Endothelial cell of umbilical vein (primary cell): Measurements from ENCODE around the gene COL4A2. TPM values are rescaled to one million over a fixed set of nuclear protein-coding genes. Genes with fewer than 3 reads are reported as not detected.

ENCODE experiments used
- BruUV-seq: library from RNA; stranded (reverse); fragments of 400-500 nt; replicated peaks from 2 replicates; lab custom pipeline; 2021; lab: Mats Ljungman, UMichigan
- CTCF ChIA-PET: fragments of 300-600, 350-600 bp; sonication (Branson Sonifier 250); formaldehyde crosslinking; loops from one replicate; lab custom pipeline; 2021; ENCODE audit warnings: antibody characterized with exemption, inconsistent platforms; lab: Charles Lee
- POLR2A ChIA-PET: fragments of 300-600, 350-600 bp; sonication (Branson Sonifier 250); formaldehyde crosslinking; loops from one replicate; lab custom pipeline; 2021; ENCODE audit warnings: antibody characterized with exemption, inconsistent platforms; lab: Charles Lee
- DNase-seq: peaks from one replicate; pipeline ENCODE4 v3.0.0-alpha.2; 2011; ENCODE audit warnings: low read depth, low spot score
- FAIRE-seq: peaks from 2 replicates; lab custom pipeline; 2011; peaks lifted over from hg19 to GRCh38; lab: Jason Lieb, UNC
- H2AFZ ChIP-seq: 2 replicates; pipeline ENCODE4 v1.6.0; 2012; ENCODE audit warnings: low read depth, low read length, control low read depth, inconsistent platforms
- H3K27ac ChIP-seq: 2 replicates; pipeline ENCODE4 v1.5.1; 2011; ENCODE audit warnings: low read depth, mild to moderate bottlenecking, control low read depth, low read length, moderate library complexity; ENCODE audit not compliant: insufficient read depth
- H3K27me3 ChIP-seq, 2 experiments: 2 replicates each; pipeline versions ENCODE4 v1.6.0 to v1.6.1; 2011; ENCODE audit warnings: low read length in 2 of 2, mixed read lengths in 1 of 2; ENCODE audit not compliant: control insufficient read depth in 2 of 2, insufficient read depth in 2 of 2
- H3K36me3 ChIP-seq, 2 experiments: 2 replicates in 1 of 2; 3 replicates in 1 of 2; pipeline ENCODE4 v1.5.1; 2011; ENCODE audit warnings: low read length in 2 of 2, mild to moderate bottlenecking in 1 of 2, moderate library complexity in 1 of 2; ENCODE audit not compliant: control insufficient read depth in 2 of 2, insufficient read depth in 2 of 2; ENCODE audit errors: extremely low read depth in 1 of 2
- H3K4me1 ChIP-seq: 3 replicates; pipeline ENCODE4 v1.5.1; 2011; ENCODE audit warnings: mild to moderate bottlenecking, low read length; ENCODE audit not compliant: control insufficient read depth, insufficient read depth; ENCODE audit errors: extremely low read depth
- H3K4me2 ChIP-seq: 2 replicates; pipeline ENCODE4 v1.6.1; 2011; ENCODE audit warnings: low read length, control low read depth, mixed read lengths; ENCODE audit not compliant: insufficient read depth
- H3K4me3 ChIP-seq, 3 experiments: fragments of 200-600 bp in 1 of 3; sonication (generic), shearing (Covaris generic) in 1 of 3; replicated peaks in 1 of 3; 2 replicates each; pipeline ENCODE4 v1.5.1; 2011 to 2016; ENCODE audit warnings: control low read depth in 3 of 3, low read length in 3 of 3, mild to moderate bottlenecking in 2 of 3, inconsistent platforms in 1 of 3, low read depth in 1 of 3, moderate library complexity in 1 of 3; ENCODE audit not compliant: insufficient read depth in 1 of 3
- H3K79me2 ChIP-seq: 2 replicates; pipeline ENCODE4 v1.6.0; 2012; ENCODE audit warnings: low read length, inconsistent platforms; ENCODE audit not compliant: control insufficient read depth, insufficient read depth
- H3K9ac ChIP-seq: replicated peaks from 2 replicates; pipeline ENCODE3; 2011; ENCODE audit warnings: low read length, control low read depth; ENCODE audit not compliant: insufficient read depth; ENCODE audit errors: extremely low read depth
- H3K9me1 ChIP-seq: replicated peaks from 3 replicates; pipeline ENCODE4 v1.6.0; 2011; ENCODE audit warnings: mild to moderate bottlenecking, low read length; ENCODE audit not compliant: control insufficient read depth, insufficient read depth; ENCODE audit errors: extremely low read depth
- H3K9me3 ChIP-seq: replicated peaks from 2 replicates; pipeline ENCODE4 v1.5.1; 2012; ENCODE audit warnings: low read length, inconsistent platforms; ENCODE audit not compliant: control insufficient read depth, insufficient read depth
- H4K20me1 ChIP-seq: replicated peaks from 2 replicates; pipeline ENCODE3; 2011; ENCODE audit warnings: mild to moderate bottlenecking, low read length; ENCODE audit not compliant: control insufficient read depth, insufficient read depth; ENCODE audit errors: extremely low read depth
- CTCF ChIP-seq, 2 donors: IDR thresholded peaks; 1 replicate in 1 of 2; 2 replicates in 1 of 2; pipeline ENCODE4 v1.5.1; 2011; ENCODE audit warnings: low read length in 2 of 2, mild to moderate bottlenecking in 2 of 2, moderate library complexity in 2 of 2, control low read depth in 1 of 2, inconsistent platforms in 1 of 2, low read depth in 1 of 2; ENCODE audit not compliant: insufficient read depth in 1 of 2; ENCODE audit errors: extremely low read depth in 1 of 2
- EZH2 ChIP-seq: IDR thresholded peaks from 2 replicates; pipeline ENCODE4 v1.6.1; 2012; ENCODE audit warnings: borderline replicate concordance, low read depth, mild to moderate bottlenecking, moderate library complexity, low read length, inconsistent platforms; ENCODE audit not compliant: severe bottlenecking
- FOS ChIP-seq: IDR thresholded peaks from 2 replicates; pipeline ENCODE4 v1.6.1; 2011; ENCODE audit warnings: mild to moderate bottlenecking, low read length, moderate library complexity, borderline replicate concordance; ENCODE audit not compliant: insufficient read depth
- GATA2 ChIP-seq: IDR thresholded peaks from 2 replicates; pipeline ENCODE4 v1.7.0; 2011; ENCODE audit warnings: low read depth, mild to moderate bottlenecking, moderate library complexity, mixed read lengths, low read length; ENCODE audit not compliant: insufficient read length, insufficient read depth
- JUN ChIP-seq: IDR thresholded peaks from 2 replicates; pipeline ENCODE4 v1.6.1; 2011; ENCODE audit warnings: borderline replicate concordance, low read depth; ENCODE audit not compliant: insufficient read length, insufficient read depth
- MAX ChIP-seq: IDR thresholded peaks from 2 replicates; pipeline ENCODE4 v1.6.1; 2011; ENCODE audit not compliant: insufficient read depth, insufficient read length
- MYC ChIP-seq: IDR thresholded peaks from one replicate; pipeline ENCODE4 v1.6.1; 2011; ENCODE audit warnings: mild to moderate bottlenecking, low read depth, low read length
- POLR2A ChIP-seq: IDR thresholded peaks from 2 replicates; pipeline ENCODE4 v1.6.1; 2012; ENCODE audit warnings: low read depth, mild to moderate bottlenecking, control low read depth, low read length
- POLR2AphosphoS5 ChIP-seq: IDR thresholded peaks from 2 replicates; pipeline ENCODE4 v1.6.1; 2012; ENCODE audit warnings: low read depth, mild to moderate bottlenecking, control low read depth, low read length, moderate library complexity; ENCODE audit not compliant: insufficient read depth
- dilution Hi-C: fragments of 300-500 bp; cut with MboI; formaldehyde crosslinking; loops from one replicate; pipeline ENCODE4 v1.15.0; 2019; ENCODE audit warnings: low sequenced_read_pairs; ENCODE audit not compliant: extremely low pct_ligation_motif_present
- intact Hi-C: fragments of 100-400 bp; cut with micrococcal nuclease; formaldehyde crosslinking; loops from one replicate; pipeline ENCODE4 v1.10.0; 2022
- polyA plus RNA-seq, 4 experiments: library from polyadenylated mRNA; depleted of rRNA in 3 of 4; stranded (reverse) in 3 of 4; unstranded in 1 of 4; fragments of >200 nt; gene quantifications; 2 replicates each; pipeline versions ENCODE4 v1.2.1 to v1.2.3, GENCODE V29; 2011 to 2012; ENCODE audit warnings: missing spikeins in 1 of 4
- total RNA-seq: library from RNA; stranded (reverse); gene quantifications from 2 replicates; pipeline ENCODE4 v1.2.3, GENCODE V29; 2021

COL4A2 gene
- total and polyA plus RNA-seq, 2 donors (not counting 3 experiments of a cell fraction or from before 2014, with no cell fraction given) = 792 to 940 TPM

GRCh38 chr13:110552767-110553166, 245.7 kb downstream of the COL4A2 start:
- H4K20me1 ChIP-seq = no peaks in the 10 kb centered on the region
- no peaks in the 10 kb centered on the region for H3K79me2 ChIP-seq
- no peak overlapping the region for H2AFZ ChIP-seq
- FAIRE-seq (no peak), DNase-seq (no peak)
- H3K4me2 ChIP-seq = no peak overlapping the region
- no peaks in the 10 kb centered on the region for H3K27me3 ChIP-seq
- H3K27ac ChIP-seq = no peak overlapping the region
- no peaks in the 10 kb centered on the region for H3K4me1 ChIP-seq
- dilution Hi-C loops (no loop called here), intact Hi-C loops (no loop called here)
- H3K36me3 ChIP-seq = no peaks in the 10 kb centered on the region
- POLR2A ChIA-PET = no interaction called here
- no peaks in the 10 kb centered on the region for H3K9me1 ChIP-seq
- no TSS peak for BruUV-seq
- H3K4me3 ChIP-seq = no peak overlapping the region
- CTCF ChIA-PET = no interaction called here
- no peak overlapping the region for H3K9ac ChIP-seq
- no peak for TF ChIP-seq GATA2
- no peak for TF ChIP-seq EZH2
- no peak for TF ChIP-seq POLR2AphosphoS5
- no peak for TF ChIP-seq POLR2A
- no peak for TF ChIP-seq MYC
- TF ChIP-seq CTCF (IDR thresholded peaks at IDR 0.05; ENCODE audit: extremely low read depth in 1 of 2, insufficient read depth in 1 of 2, low read depth in 1 of 2, low read length in 2 of 2) = no peak
- no peak for TF ChIP-seq FOS
- TF ChIP-seq JUN = no peak
- no peak for TF ChIP-seq MAX
- H3K9me3 ChIP-seq = no peaks in the 10 kb centered on the region
